ENCODE measurements around the gene EPHX1. TPM values are rescaled to one million over a fixed set of nuclear protein-coding genes. Genes with fewer than 3 reads are reported as not detected.

The EPHX1 gene
- total RNA-seq, 1 donor from 2014 or later, result 15.8 TPM

DNA sequence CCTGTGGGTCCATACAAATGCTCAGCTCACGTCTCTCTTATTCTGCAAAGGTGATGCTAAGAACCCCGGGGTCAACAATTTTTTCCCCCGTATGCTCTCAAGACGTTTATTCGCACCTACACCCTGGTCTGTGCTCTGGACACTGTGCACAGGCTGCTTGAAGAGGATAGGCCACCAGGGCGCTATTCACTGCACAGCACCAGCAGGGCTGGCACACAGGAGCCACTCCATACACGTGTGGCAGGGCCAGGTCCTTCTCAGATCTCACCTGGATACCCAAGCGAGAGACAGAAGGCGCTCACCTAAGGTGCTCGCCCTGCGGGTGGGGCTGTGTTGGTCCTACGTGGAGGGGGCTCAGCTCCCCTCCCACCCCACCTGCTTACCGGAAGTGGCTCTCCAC, 55.6 kb downstream of the EPHX1 start:
- H3K4me1 Mint-ChIP-seq, result no peaks in the 10 kb centered on the region
- H3K9me3 Mint-ChIP-seq, result no peaks in the 10 kb centered on the region
- no peak overlapping the region for H3K27ac Mint-ChIP-seq (ENCODE audit: unreplicated experiment)
- no peaks in the 10 kb centered on the region for H3K36me3 Mint-ChIP-seq (ENCODE audit: low read depth)
- no peaks in the 10 kb centered on the region for H3K27me3 Mint-ChIP-seq (ENCODE audit: low read depth)
- no peak for DNase-seq (ENCODE audit: low read depth, low spot score)
- TF ChIP-seq, protein P1, sequence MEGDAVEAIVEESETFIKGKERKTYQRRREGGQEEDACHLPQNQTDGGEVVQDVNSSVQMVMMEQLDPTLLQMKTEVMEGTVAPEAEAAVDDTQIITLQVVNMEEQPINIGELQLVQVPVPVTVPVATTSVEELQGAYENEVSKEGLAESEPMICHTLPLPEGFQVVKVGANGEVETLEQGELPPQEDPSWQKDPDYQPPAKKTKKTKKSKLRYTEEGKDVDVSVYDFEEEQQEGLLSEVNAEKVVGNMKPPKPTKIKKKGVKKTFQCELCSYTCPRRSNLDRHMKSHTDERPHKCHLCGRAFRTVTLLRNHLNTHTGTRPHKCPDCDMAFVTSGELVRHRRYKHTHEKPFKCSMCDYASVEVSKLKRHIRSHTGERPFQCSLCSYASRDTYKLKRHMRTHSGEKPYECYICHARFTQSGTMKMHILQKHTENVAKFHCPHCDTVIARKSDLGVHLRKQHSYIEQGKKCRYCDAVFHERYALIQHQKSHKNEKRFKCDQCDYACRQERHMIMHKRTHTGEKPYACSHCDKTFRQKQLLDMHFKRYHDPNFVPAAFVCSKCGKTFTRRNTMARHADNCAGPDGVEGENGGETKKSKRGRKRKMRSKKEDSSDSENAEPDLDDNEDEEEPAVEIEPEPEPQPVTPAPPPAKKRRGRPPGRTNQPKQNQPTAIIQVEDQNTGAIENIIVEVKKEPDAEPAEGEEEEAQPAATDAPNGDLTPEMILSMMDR (conservative IDR thresholded peaks at IDR 0.05), result no peak
- H3K4me3 Mint-ChIP-seq, result no peak overlapping the region

DNA sequence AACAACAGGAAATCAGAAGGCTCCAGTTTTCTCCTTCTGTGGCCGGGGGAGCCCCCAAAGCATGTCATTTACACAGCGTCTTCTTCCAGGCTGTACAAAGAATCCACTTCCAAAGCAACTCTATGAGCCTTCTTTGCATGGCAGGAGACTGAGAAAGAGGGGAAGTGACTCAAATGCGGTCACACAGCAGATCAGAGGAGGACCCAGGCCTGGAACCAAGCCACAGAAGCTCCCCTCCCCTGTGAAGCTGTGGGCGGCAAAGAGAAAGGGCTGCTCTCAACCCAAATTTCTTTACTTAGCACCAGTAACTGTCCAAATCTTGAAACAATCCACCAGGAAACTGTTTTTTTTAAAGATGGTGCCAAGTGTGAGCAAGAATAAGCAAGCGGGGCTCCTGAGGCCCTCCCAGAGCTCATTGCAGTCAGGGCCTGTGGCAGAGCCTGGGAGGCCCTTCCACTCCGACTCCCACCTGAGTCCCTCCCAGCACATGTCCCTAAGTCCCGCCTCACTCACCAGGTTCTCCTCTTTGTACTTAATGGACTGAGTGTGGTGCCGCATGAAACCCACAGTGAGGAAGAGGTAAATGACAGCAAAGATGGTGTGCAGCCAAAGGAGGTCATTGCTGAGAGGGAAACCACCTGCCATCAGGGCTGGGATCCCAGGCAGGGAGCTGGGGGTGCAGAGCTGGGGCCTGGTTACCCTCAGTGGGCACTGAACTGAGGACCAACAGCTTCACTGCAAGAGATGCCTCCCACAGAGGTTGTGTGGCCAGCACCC, 56.3 kb downstream of the EPHX1 start:
- Mint-ChIP-seq H3K27me3 (ENCODE audit: low read depth) (no peaks in the 10 kb centered on the region), H3K36me3 (ENCODE audit: low read depth) (no peaks in the 10 kb centered on the region), H3K4me1 (no peaks in the 10 kb centered on the region), H3K4me3 (no peak overlapping the region), H3K9me3 (no peaks in the 10 kb centered on the region), H3K27ac (ENCODE audit: unreplicated experiment) (peak overlapping the region; percentile 57)
- no peak for DNase-seq (ENCODE audit: low read depth, low spot score)
- TF ChIP-seq, protein P1 (conservative IDR thresholded peaks at IDR 0.05), result no peak

DNA sequence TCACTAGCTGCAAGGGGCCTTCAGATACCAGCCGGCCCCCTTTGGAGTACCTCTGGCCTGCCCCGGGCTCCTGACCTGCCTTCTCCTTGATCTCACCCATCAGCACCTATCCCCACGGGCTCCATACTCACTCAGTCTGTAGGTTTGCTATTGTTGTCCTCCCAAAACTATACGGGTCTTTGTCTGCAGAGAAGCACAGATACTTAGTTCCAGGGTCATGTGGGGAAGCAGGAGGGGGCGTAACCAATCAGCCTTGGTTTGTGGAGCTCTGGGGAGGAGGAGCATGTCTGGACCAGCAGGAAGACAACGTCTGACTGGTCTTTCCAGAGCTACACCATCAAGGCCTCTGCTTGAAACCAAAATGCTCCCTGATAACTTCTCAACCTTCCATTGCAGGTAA, 57.1 kb downstream of the EPHX1 start:
- no peaks in the 10 kb centered on the region for H3K36me3 Mint-ChIP-seq (ENCODE audit: low read depth)
- TF ChIP-seq, protein P1 (conservative IDR thresholded peaks at IDR 0.05), result no peak
- DNase-seq (ENCODE audit: low read depth, low spot score), result no peak
- H3K27ac Mint-ChIP-seq (ENCODE audit: unreplicated experiment), result no peak overlapping the region
- H3K4me1 Mint-ChIP-seq, result no peaks in the 10 kb centered on the region
- no peak overlapping the region for H3K4me3 Mint-ChIP-seq
- no peaks in the 10 kb centered on the region for H3K9me3 Mint-ChIP-seq
- H3K27me3 Mint-ChIP-seq (ENCODE audit: low read depth), result no peaks in the 10 kb centered on the region

DNA sequence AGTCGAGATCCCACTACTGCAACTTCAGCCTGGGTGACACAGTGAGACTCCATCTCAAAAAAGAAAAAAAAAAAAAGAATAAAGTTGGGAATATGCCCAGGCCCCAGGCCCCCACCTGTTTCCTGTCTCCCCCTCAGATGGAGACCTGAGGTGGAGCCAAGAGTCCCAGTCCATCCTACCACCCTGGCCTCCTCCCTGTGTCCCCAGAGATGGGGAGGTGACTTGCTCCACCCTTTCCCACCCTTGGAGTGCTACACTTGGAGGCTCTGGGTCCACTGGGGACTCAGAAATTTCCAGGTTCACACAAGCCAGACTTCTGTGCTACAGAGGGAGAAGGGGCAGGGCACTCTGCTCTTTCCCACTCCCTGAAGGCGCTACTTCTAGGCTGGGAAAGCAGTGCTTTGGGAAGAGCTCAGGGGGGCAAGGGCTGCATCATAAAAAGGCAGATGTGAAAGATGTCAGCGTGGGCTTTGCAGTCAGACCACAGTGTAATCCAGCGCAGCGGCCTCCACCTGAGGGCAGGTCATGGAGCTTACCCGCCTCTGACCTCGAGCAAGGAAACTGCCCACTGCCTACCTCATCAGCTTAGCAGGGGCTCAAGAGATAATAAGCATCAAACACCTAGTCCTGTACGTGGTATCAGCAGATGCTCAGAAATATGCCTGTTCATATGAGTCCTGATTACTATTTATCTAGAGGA, 58.9 kb downstream of the EPHX1 start:
- Mint-ChIP-seq H3K36me3 (ENCODE audit: low read depth) (no peaks in the 10 kb centered on the region), H3K4me1 (no peaks in the 10 kb centered on the region), H3K4me3 (no peak overlapping the region), H3K9me3 (no peaks in the 10 kb centered on the region), H3K27me3 (ENCODE audit: low read depth) (no peaks in the 10 kb centered on the region), H3K27ac (ENCODE audit: unreplicated experiment) (no peak overlapping the region)
- TF ChIP-seq, protein P1 (conservative IDR thresholded peaks at IDR 0.05), result no peak
- no peak for DNase-seq (ENCODE audit: low read depth, low spot score)

DNA sequence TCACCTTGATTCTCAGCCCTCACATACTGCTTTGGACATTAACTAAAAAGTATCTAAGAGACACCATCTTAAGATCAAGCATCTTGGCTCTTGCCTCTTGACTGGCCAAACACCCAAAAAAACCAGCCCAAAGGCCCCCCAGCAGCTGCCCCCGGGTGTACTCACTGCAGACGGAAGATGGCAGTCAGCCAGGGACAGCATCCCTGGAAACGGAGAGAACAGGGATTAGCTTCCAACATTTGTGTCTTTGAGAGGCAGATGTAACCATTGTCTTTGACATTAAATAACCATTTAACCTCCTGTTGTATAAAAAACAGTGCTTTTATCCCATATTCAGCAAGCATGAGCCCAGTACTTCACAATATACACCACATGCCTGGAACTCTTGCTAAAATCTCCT, 61.0 kb downstream of the EPHX1 start:
- Mint-ChIP-seq H3K27me3 (ENCODE audit: low read depth) (no peaks in the 10 kb centered on the region), H3K36me3 (ENCODE audit: low read depth) (no peaks in the 10 kb centered on the region), H3K4me3 (no peak overlapping the region), H3K9me3 (no peaks in the 10 kb centered on the region), H3K27ac (ENCODE audit: unreplicated experiment) (no peak overlapping the region), H3K4me1 (no peaks in the 10 kb centered on the region)
- no peak for DNase-seq (ENCODE audit: low read depth, low spot score)
- TF ChIP-seq, protein P1 (conservative IDR thresholded peaks at IDR 0.05), result no peak

Data from neural crest cell (in vitro differentiated cells).